GM12878 (cell line): ENCODE data around the gene ROCK2.

Source experiments
- ASH2L ChIP-seq: fragments of 300-600, 200-600 bp; sonication (generic); IDR thresholded peaks from 2 replicates; pipeline ENCODE4 v1.6.1; 2017; ENCODE audit warnings: low read depth, mild to moderate bottlenecking, borderline replicate concordance
- CBX3 ChIP-seq: fragments of 200-600 bp; sonication (generic); IDR thresholded peaks from 2 replicates; pipeline ENCODE4 v1.6.1; 2016; ENCODE audit warnings: low read depth, borderline replicate concordance
- CHD2 ChIP-seq: IDR thresholded peaks from 2 replicates; pipeline ENCODE4 v1.6.1; 2011; ENCODE audit warnings: low read depth, low read length, improper control_type of control experiment, borderline replicate concordance
- CTCF ChIP-seq, 3 experiments: IDR thresholded peaks in 2 of 3; conservative IDR thresholded peaks in 1 of 3; 2 replicates each; pipeline ENCODE4 v1.5.1; 2011; ENCODE audit warnings: low read depth in 3 of 3, low read length in 3 of 3, mild to moderate bottlenecking in 3 of 3, control low read depth in 2 of 3, moderate library complexity in 2 of 3, inconsistent platforms in 1 of 3, mixed read lengths in 1 of 3; ENCODE audit not compliant: control insufficient read depth in 2 of 3, insufficient read depth in 1 of 3; ENCODE audit errors: extremely low read depth in 1 of 3
- JUNB ChIP-seq: IDR thresholded peaks from 2 replicates; pipeline ENCODE4 v1.6.1; 2016; ENCODE audit warnings: antibody characterized with exemption, mild to moderate bottlenecking
- MAX ChIP-seq: IDR thresholded peaks from 2 replicates; pipeline ENCODE4 v1.6.1; 2012; ENCODE audit warnings: low read depth, low read length, improper control_type of control experiment
- MTA3 ChIP-seq: IDR thresholded peaks from 2 replicates; pipeline ENCODE4 v1.6.1; 2012; ENCODE audit warnings: low read length, inconsistent platforms, borderline replicate concordance
- NBN ChIP-seq: fragments of 450-650 bp; IDR thresholded peaks from 2 replicates; pipeline ENCODE4 v1.6.1; 2016
- RAD51 ChIP-seq: fragments of 450-650 bp; IDR thresholded peaks from 2 replicates; pipeline ENCODE4 v1.6.1; 2016; ENCODE audit warnings: moderate library complexity, mild to moderate bottlenecking, inconsistent platforms
- RBBP5 ChIP-seq: fragments of 200-600 bp; sonication (generic); conservative IDR thresholded peaks from 2 replicates; pipeline ENCODE4 v1.6.1; 2016
- SMAD1 ChIP-seq: fragments of 450-650 bp; IDR thresholded peaks from 2 replicates; pipeline ENCODE4 v1.6.1; 2018; ENCODE audit warnings: mild to moderate bottlenecking, low read depth; ENCODE audit not compliant: partially characterized antibody
- TARDBP ChIP-seq: IDR thresholded peaks from 2 replicates; pipeline ENCODE4 v1.6.1; 2016; ENCODE audit warnings: borderline replicate concordance
- TCF7 ChIP-seq: IDR thresholded peaks from 2 replicates; pipeline ENCODE4 v1.6.1; 2014; ENCODE audit warnings: antibody characterized with exemption, borderline replicate concordance
- YY1 ChIP-seq: IDR thresholded peaks from 2 replicates; pipeline ENCODE4 v1.6.1; 2011; ENCODE audit warnings: low read depth, mild to moderate bottlenecking, low read length

- TF ChIP-seq ASH2L (no peak), MAX (no peak), CTCF (IDR thresholded peaks at IDR 0.05 in 2 of 3, conservative IDR thresholded peaks at IDR 0.05 in 1 of 3; ENCODE audit: control insufficient read depth in 2 of 3, extremely low read depth in 1 of 3, insufficient read depth in 1 of 3, low read depth in 3 of 3, low read length in 3 of 3) (no peak), JUNB (no peak), SMAD1 (no peak), TARDBP (no peak), YY1 (no peak), TCF7 (no peak), NBN (no peak), RAD51 (no peak), RBBP5 (no peak), CHD2 (no peak), MTA3 (no peak), CBX3 (no peak)
Observed at GRCh38 chr2:11310212-11310611, 34.2 kb downstream of the ROCK2 start.
